Effector memory CD8-positive, alpha-beta T cell (primary cell): ENCODE measurements around the gene ASPDH.

Experiments used
- ATAC-seq: fragments of 150-1000 bp; cut with Tn5 transposase; replicated peaks from 2 replicates; pipeline ENCODE4 v1.10.0; 2021; ENCODE audit warnings: mild to moderate bottlenecking, moderate library complexity
- DNase-seq, 3 experiments: peaks; one replicate each; pipeline ENCODE4 v3.0.0; 2021
- H3K27ac Mint-ChIP-seq, 2 donors: one replicate each; pipeline ENCODE4 v1.8.0; 2022; ENCODE audit warnings: mild to moderate bottlenecking in 2 of 2, mixed read lengths in 2 of 2, moderate library complexity in 2 of 2
- H3K27me3 Mint-ChIP-seq, 2 donors: one replicate each; pipeline ENCODE4 v1.8.0; 2022; ENCODE audit warnings: mixed read lengths in 2 of 2
- H3K36me3 Mint-ChIP-seq: one replicate; pipeline ENCODE4 v1.8.0; 2022; ENCODE audit warnings: mild to moderate bottlenecking, moderate library complexity, mixed read lengths; ENCODE audit not compliant: insufficient read depth
- H3K4me1 Mint-ChIP-seq, 2 donors: one replicate each; pipeline ENCODE4 v1.8.0; 2022; ENCODE audit warnings: low read depth in 2 of 2, mixed read lengths in 2 of 2
- H3K4me3 Mint-ChIP-seq, 2 donors: one replicate each; pipeline ENCODE4 v1.8.0; 2022; ENCODE audit warnings: mild to moderate bottlenecking in 2 of 2, mixed read lengths in 2 of 2, moderate library complexity in 2 of 2
- H3K9me3 Mint-ChIP-seq, 2 donors: one replicate each; pipeline ENCODE4 v1.8.0; 2022; ENCODE audit warnings: mixed read lengths in 2 of 2

The ASPDH gene

GRCh38 chr19:50465000-50465399 is 48.7 kb downstream of the ASPDH start:
- Mint-ChIP-seq H3K4me3 (no peak overlapping the region), H3K9me3 (no peaks in the 10 kb centered on the region)

DNA sequence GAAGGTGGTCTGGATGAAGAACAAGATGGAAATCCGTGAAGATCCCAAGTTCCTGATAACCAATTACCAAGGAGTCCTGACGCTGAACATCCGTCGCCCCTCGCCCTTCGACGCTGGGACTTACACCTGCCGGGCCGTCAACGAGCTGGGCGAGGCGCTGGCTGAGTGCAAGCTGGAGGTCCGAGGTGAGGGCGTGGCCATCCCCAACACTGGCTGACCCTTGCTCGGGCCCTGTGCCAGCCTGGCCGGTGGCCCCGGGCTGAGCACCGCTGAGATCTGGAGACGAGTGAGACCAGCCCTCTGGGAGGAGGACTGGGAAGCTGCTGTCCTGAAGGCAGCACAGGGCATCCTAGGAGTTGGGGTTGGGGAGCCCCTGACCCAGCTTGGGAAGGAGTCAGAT is 49.4 kb downstream of the ASPDH start:
- H3K27me3 Mint-ChIP-seq, result peaks cover 39 to 48% of the 10 kb centered on the region in 2 donors

More at GRCh38 chr19:50465000-50465399, 48.7 kb downstream of the ASPDH start:
- Mint-ChIP-seq H3K27me3 (peaks cover 35 to 45% of the 10 kb centered on the region in 2 donors), H3K36me3 (no peaks in the 10 kb centered on the region), H3K4me1 (peaks cover 0 to 2% of the 10 kb centered on the region in 2 donors), H3K27ac (no peak overlapping the region)
- DNase-seq (no peak), ATAC-seq (no peak)

DNA sequence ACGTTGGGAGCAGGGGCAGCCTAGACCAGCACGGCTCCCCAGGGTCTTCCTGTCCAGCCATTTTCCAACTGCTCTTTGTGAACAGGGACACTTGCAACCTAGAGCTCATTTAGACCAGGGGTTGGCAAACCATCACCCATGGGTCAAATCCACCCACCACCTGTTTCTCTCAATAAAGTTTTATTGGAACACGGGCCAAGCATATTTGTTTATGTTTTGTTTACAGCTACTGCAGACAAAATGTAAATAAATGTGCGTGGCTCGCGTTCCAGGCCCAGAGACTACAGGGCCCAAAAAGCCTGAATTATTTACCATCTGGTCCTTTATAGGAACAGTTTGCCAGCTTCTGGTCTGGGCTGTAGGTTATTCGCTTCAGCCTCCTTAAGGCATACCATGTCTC is 50.7 kb downstream of the ASPDH start:
- H3K4me3 Mint-ChIP-seq, result no peak overlapping the region
- peaks cover 0 to 2% of the 10 kb centered on the region in 2 donors for H3K4me1 Mint-ChIP-seq
- H3K36me3 Mint-ChIP-seq, result no peaks in the 10 kb centered on the region
- DNase-seq, result no peak
- peaks cover 25 to 35% of the 10 kb centered on the region in 2 donors for H3K27me3 Mint-ChIP-seq
- ATAC-seq, result no peak
- H3K27ac Mint-ChIP-seq, result no peak overlapping the region
- H3K9me3 Mint-ChIP-seq, result no peaks in the 10 kb centered on the region

More for the DNA sequence above, 49.4 kb downstream of the ASPDH start:
- Mint-ChIP-seq H3K4me3 (no peak overlapping the region), H3K36me3 (no peaks in the 10 kb centered on the region), H3K9me3 (no peaks in the 10 kb centered on the region), H3K4me1 (peaks cover 0 to 2% of the 10 kb centered on the region in 2 donors), H3K27ac (no peak overlapping the region)
- no peak for ATAC-seq
- no peak for DNase-seq
